Stomach (tissue), 4 donors: Measurements from ENCODE around the gene SLC7A4.

ENCODE experiments used
- EP300 ChIP-seq: sonication (generic); formaldehyde crosslinking; IDR thresholded peaks from one replicate; pipeline ENCODE4 v1.6.1; 2017; ENCODE audit warnings: antibody characterized with exemption
- POLR2A ChIP-seq, 4 donors: fragments of 450-650 bp; IDR thresholded peaks; one replicate each; pipeline ENCODE4 v1.6.1; 2016; ENCODE audit warnings: antibody characterized with exemption in 4 of 4, control low read depth in 2 of 4, mild to moderate bottlenecking in 1 of 4, moderate library complexity in 1 of 4
- POLR2AphosphoS5 ChIP-seq, 3 donors: sonication (generic); formaldehyde crosslinking; IDR thresholded peaks; one replicate each; pipeline ENCODE4 v1.6.1; 2016; ENCODE audit warnings: antibody characterized with exemption in 3 of 3
- TF ChIP-seq, protein P1 (sequence below), 7 experiments: fragments of 450-650 bp in 4 of 7; fragments of 200-600 bp in 3 of 7; sonication (generic) in 3 of 7; IDR thresholded peaks; one replicate each; pipeline ENCODE4 v1.5.1; 2016 to 2019; ENCODE audit warnings: antibody characterized with exemption in 7 of 7, control low read depth in 2 of 7, mild to moderate bottlenecking in 1 of 7

DNA sequence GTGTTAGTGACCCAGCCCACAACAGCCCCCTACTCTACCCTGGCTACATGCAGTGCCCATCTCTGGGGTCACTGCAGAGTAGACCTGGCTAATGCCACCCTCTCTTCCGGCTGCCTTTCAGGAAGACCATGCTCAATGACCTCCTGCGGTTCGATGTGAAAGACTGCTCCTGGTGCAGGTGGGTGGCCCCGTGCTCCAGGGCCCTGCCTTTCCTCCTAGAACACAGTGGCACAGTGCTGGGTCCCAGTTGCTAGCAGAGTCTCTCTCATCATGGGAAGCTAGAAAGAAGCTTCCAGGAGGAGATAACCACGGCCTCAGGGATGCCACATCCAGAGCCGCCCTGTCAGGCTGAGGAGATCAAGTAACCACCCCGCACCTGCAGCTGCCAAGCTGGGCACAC lies 46.6 kb downstream of the SLC7A4 start:
- TF ChIP-seq, protein P1, sequence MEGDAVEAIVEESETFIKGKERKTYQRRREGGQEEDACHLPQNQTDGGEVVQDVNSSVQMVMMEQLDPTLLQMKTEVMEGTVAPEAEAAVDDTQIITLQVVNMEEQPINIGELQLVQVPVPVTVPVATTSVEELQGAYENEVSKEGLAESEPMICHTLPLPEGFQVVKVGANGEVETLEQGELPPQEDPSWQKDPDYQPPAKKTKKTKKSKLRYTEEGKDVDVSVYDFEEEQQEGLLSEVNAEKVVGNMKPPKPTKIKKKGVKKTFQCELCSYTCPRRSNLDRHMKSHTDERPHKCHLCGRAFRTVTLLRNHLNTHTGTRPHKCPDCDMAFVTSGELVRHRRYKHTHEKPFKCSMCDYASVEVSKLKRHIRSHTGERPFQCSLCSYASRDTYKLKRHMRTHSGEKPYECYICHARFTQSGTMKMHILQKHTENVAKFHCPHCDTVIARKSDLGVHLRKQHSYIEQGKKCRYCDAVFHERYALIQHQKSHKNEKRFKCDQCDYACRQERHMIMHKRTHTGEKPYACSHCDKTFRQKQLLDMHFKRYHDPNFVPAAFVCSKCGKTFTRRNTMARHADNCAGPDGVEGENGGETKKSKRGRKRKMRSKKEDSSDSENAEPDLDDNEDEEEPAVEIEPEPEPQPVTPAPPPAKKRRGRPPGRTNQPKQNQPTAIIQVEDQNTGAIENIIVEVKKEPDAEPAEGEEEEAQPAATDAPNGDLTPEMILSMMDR (IDR thresholded peaks at IDR 0.05) = no peak
- TF ChIP-seq EP300 (no peak), POLR2AphosphoS5 (IDR thresholded peaks at IDR 0.05) (no peak), POLR2A (IDR thresholded peaks at IDR 0.05) (no peak)
